SW480 (cell line): ENCODE data around the gene ETV7.

Experiments
- DNase-seq: peaks from one replicate; pipeline ENCODE4 v3.0.0-alpha.2; 2016; ENCODE audit warnings: low spot score

The ETV7 gene

GRCh38 chr6:36383606-36384005, 3.9 kb downstream of the ETV7 start:
- no peak for DNase-seq

GRCh38 chr6:36382976-36383375, 4.5 kb downstream of the ETV7 start:
- DNase-seq, result no peak

GRCh38 chr6:36381502-36382389, 5.7 kb downstream of the ETV7 start:
- no peak for DNase-seq

GRCh38 chr6:36380166-36380565, 7.3 kb downstream of the ETV7 start:
- DNase-seq, result no peak

- DNase-seq, result no peak
Measured at GRCh38 chr6:36378936-36379335, 8.5 kb downstream of the ETV7 start.

GRCh38 chr6:36378243-36378920, 9.1 kb downstream of the ETV7 start:
- no peak for DNase-seq

GRCh38 chr6:36377594-36377993, 9.9 kb downstream of the ETV7 start:
- DNase-seq, result no peak

GRCh38 chr6:36376742-36377141, 10.7 kb downstream of the ETV7 start:
- DNase-seq, result no peak

GRCh38 chr6:36376183-36376582, 11.3 kb downstream of the ETV7 start:
- no peak for DNase-seq

GRCh38 chr6:36375644-36376155, 11.8 kb downstream of the ETV7 start:
- no peak for DNase-seq

- no peak for DNase-seq
Measured at GRCh38 chr6:36374972-36375371, 12.5 kb downstream of the ETV7 start.

GRCh38 chr6:36374194-36374593, 13.3 kb downstream of the ETV7 start:
- no peak for DNase-seq

- no peak for DNase-seq
Measured at GRCh38 chr6:36373368-36374019, 14.0 kb downstream of the ETV7 start.

GRCh38 chr6:36372088-36372487, 15.4 kb downstream of the ETV7 start:
- DNase-seq, result no peak

GRCh38 chr6:36371211-36371610, 16.3 kb downstream of the ETV7 start:
- no peak for DNase-seq

GRCh38 chr6:36370638-36371037, 16.8 kb downstream of the ETV7 start:
- DNase-seq, result no peak

GRCh38 chr6:36368921-36369865, 18.3 kb downstream of the ETV7 start:
- DNase-seq, result peak; percentile 32

- DNase-seq, result no peak
Measured at GRCh38 chr6:36368421-36368820, 19.0 kb downstream of the ETV7 start.

GRCh38 chr6:36367743-36368142, 19.7 kb downstream of the ETV7 start:
- no peak for DNase-seq

GRCh38 chr6:36364669-36365479, 22.6 kb downstream of the ETV7 start:
- no peak for DNase-seq
